GM12891 (cell line): Measurements from ENCODE around the gene ECD. TPM values are rescaled to one million over a fixed set of nuclear protein-coding genes. Genes with fewer than 3 reads are reported as not detected.

Experiments
- DNase-seq: peaks from one replicate; pipeline ENCODE4 v3.0.0; 2011; ENCODE audit warnings: low spot score; ENCODE audit not compliant: insufficient read length
- FAIRE-seq: peaks from 2 replicates; lab custom pipeline; 2011; peaks lifted over from hg19 to GRCh38; lab: Jason Lieb, UNC
- PAX5 ChIP-seq: IDR thresholded peaks from 2 replicates; pipeline ENCODE4 v1.6.1; 2011; ENCODE audit warnings: low read length, moderate library complexity, mild to moderate bottlenecking; ENCODE audit not compliant: insufficient read depth, severe bottlenecking
- POLR2A ChIP-seq: IDR thresholded peaks from 2 replicates; pipeline ENCODE4 v1.6.1; 2011; ENCODE audit warnings: low read depth, low read length, control low read depth
- POLR2AphosphoS5 ChIP-seq: IDR thresholded peaks from 2 replicates; pipeline ENCODE4 v1.6.1; 2011; ENCODE audit warnings: low read depth, low read length, control low read depth
- POU2F2 ChIP-seq: IDR thresholded peaks from 2 replicates; pipeline ENCODE4 v1.6.1; 2011; ENCODE audit warnings: low read depth, mild to moderate bottlenecking, control low read depth, low read length, moderate library complexity
- SPI1 ChIP-seq: IDR thresholded peaks from 2 replicates; pipeline ENCODE4 v1.6.1; 2011; ENCODE audit warnings: low read depth, low read length, control low read depth
- TAF1 ChIP-seq: IDR thresholded peaks from 2 replicates; pipeline ENCODE4 v1.6.1; 2011; ENCODE audit warnings: low read depth, low read length, control low read depth
- polyA plus RNA-seq: library from polyadenylated mRNA; unstranded; fragments of >200 nt; gene quantifications from one replicate; pipeline ENCODE4 v1.2.1, GENCODE V29; 2012; ENCODE audit warnings: low read depth, missing spikeins, inconsistent platforms; ENCODE audit not compliant: missing spikeins

Gene ECD
- polyA plus RNA-seq = 27.2 TPM

DNA sequence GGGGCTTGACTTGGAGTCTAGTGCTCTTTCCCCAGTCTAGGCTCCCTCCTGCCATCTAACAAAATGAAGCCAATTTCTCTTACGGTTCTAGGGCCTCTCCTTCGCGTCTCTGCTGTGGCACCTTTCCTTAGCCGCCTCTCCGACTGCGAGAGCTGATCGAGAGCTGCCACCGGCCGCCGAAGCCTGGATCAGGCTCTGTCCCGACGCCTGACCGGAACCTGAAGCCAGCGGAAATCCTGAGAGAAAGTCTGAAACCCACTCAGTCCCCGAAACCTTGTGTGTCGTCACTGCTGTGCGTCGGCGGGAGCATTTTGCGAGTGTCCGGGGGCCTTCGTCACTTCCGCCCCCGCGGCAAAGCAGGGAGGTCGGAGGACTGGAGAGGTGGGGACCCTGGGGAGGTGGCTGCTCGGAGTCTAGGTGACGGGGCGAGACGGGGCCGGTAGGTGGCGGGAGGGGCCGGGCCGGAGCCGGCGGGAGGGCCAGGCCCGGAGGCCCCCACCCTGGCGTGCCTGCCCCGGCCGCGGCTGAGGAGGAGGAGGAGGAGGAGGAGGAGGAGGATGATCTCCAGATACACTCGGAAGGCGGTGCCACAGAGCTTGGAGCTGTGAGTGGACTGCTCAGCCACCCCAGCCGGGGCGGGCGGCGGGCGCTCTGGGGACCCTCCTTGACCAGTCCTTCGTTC lies at the start of gene ECD, which contains the start of gene FAM149B1:
Gene ECD (minus strand): TSS at position 226 of the 682 bp plus-strand sequence. CDS start 4,071 bp downstream, outside the sequence.
Gene FAM149B1 (plus strand): TSS at position 337 of the 682 bp plus-strand sequence. CDS start 221 bp downstream, at position 558.
- DNase-seq (peak; percentile 78), FAIRE-seq (peak; percentile 98)
- TF ChIP-seq PAX5 (no peak), POU2F2 (peak; percentile 67), TAF1 (peak; percentile 81), POLR2A (peak; percentile 87), POLR2AphosphoS5 (peak; percentile 91), SPI1 (0 out of 2 replicates have a peak, but pooled peaks have one; percentile 38)

DNA sequence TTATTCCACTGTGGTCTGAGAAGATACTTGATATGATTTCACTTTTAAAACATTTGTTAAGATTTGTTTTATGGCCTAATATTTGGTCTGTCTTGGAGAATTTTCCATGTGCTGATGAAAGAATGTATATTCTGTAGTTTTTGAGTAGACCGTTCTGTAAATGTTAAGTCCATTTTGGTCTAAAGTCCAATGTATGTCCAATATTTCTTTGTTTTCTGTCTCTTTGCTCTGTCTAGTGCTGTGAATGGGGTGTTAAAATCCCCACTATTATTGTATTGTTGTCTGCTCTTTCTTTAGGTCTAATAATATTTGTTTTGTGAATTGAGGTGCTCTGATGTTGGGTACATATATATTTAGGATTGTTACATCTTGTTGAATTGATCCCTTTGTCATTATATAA lies 47.9 kb upstream of the ECD start:
- DNase-seq (no peak), FAIRE-seq (no peak)
- TF ChIP-seq TAF1 = no peak
- no peak for TF ChIP-seq PAX5
- TF ChIP-seq SPI1 = no peak
- no peak for TF ChIP-seq POU2F2
- no peak for TF ChIP-seq POLR2AphosphoS5
- no peak for TF ChIP-seq POLR2A

DNA sequence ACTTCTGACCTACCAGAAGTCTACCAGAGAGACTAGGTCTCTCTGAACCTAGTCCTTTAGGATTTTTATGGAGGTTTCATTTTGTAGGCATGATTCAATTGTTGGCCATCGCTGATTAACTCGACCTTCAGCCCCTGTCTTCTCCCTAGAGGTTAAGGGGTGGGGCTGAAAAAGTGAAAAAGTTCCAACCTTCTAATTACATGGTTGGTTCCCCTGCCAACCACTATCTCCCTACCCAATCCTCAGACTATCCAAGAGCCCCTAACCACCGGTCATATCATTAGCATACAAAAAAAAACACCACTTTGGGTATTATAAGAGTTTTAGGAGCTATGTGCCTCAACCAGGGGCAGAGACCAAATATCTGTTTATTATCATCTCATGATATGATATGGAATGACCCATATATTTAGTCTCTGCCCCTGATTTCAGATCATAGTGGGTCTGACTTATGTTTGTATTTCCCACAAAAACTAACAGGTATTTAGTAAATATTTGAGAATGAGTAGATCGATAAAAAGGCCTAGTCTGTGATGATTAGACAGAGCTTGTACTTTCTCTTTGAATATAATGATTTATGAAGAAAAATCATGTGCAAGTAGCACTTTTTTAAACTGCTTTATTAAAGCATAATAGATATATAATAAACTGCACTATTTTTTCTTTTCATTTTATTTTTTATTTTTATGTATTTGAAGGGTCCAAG lies 43.5 kb upstream of the ECD start:
- DNase-seq (no peak), FAIRE-seq (no peak)
- no peak for TF ChIP-seq POU2F2
- no peak for TF ChIP-seq POLR2A
- TF ChIP-seq SPI1 = no peak
- no peak for TF ChIP-seq PAX5
- no peak for TF ChIP-seq TAF1
- TF ChIP-seq POLR2AphosphoS5 = no peak

DNA sequence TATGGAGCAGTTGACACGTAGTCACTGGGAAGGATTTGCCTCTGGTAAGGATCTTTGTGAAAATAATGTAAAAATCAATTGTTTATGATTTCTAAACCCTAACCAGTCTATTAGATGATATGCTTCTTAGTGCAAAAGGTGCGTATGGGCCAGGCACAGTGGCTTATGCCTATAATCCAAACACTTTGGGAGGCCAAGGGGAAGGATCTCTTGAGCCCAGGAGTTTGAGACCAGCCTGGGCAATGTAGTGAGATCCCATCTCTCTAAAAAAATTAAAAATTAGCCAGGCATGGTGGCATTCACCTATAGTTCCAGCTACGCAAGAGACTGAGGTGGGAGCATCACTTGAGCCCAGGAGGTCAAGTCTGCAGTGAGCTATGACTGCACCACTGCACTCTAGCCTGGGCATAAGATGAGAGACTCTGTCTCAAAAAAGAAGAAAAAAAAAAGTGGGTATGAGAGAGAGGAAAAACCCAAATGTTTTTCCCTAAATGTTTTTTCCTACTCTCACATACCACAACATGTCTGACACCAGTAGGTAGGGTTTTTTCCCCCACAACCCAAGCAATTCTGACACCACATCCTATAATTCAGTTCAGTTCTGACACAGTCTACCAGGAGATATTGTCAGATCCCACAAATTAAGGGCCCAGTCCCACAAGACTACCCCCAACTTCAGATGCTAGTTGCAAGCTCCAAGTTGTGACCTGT lies 42.7 kb upstream of the ECD start:
- no peak for FAIRE-seq
- DNase-seq = no peak
- TF ChIP-seq PAX5 (no peak), POLR2A (no peak), POU2F2 (no peak), TAF1 (no peak), POLR2AphosphoS5 (no peak), SPI1 (no peak)

DNA sequence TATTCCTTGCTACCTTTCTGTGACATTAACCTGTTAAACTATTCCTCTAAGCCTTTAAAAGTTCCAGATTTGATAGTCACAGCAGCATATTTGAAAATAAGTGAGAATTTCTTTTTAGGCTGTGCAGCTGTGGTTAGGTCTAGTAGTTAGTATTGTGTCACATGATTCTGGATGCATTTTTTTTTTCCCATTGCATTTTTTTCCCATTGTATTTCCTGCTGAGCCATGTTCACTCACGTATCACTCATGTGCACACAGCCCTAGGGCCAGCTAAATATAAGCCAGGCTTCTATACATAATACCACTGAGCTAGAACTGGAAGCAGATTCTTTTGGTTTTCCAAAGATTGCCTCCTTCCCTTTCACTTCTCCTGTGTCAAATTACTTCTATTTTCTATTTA lies 41.9 kb upstream of the ECD start:
- no peak for FAIRE-seq
- no peak for DNase-seq
- no peak for TF ChIP-seq PAX5
- TF ChIP-seq POLR2A = no peak
- no peak for TF ChIP-seq SPI1
- no peak for TF ChIP-seq POLR2AphosphoS5
- no peak for TF ChIP-seq TAF1
- TF ChIP-seq POU2F2 = no peak

DNA sequence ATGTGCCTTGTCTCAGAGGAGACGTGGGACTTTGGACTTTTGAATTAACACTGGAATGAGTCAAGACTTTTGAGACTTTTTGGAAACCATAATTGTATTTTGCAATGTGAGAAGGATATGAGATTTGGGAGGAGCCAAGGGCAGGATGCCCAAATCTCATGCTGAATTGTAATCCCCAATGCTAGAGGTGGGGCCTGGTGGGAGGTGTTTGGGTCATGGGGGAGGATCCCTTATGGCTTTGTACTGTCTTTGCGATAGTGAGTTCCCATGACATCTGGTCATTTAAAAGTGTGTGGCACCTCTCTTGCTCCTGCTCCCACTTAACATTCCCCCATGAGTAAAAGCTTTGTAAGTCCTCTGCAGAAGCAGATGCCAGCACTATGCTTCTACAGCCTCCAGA lies 40.1 kb upstream of the ECD start:
- TF ChIP-seq POLR2A (no peak), POU2F2 (no peak), PAX5 (no peak), SPI1 (no peak), TAF1 (no peak), POLR2AphosphoS5 (no peak)
- FAIRE-seq = no peak
- DNase-seq = no peak

DNA sequence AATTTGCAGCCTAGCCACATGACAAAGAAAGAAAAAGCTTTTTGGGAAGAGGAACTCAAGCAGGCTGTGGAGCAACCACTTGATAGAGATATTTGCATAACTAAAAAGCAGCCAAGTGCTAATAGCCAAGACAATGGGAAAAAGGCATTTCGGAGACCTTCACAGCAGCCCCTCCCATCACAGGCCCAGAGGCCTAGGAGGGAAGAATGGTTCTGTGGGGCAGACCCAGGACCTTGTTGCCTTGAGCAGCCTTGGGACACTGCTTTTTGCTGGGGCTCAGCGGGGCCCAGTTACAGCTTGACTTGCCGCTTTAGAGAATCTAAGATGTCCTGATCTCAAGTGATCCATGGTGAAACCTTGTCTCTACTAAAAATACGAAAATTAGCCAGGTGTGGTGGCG lies 38.6 kb upstream of the ECD start:
- no peak for TF ChIP-seq POLR2AphosphoS5
- TF ChIP-seq SPI1 = no peak
- no peak for TF ChIP-seq TAF1
- FAIRE-seq (no peak), DNase-seq (no peak)

DNA sequence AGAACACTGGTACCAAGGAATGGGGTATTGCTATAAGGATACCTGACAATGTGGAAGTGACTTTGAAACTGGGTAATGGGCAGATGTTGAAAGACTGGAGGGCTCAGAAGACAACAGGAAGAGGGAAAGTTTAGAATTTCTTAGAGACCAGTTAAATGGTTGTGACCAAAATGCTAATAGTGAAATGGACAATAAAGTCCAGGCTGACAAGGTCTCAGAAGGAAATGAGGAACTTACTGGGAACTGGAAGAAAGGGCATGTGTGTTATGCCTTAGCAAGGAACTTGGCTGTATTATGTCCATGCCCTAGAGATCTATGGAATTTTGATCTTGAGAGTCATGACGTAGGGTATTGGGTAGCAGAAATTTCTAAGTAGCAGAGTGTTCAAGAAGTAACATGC lies 38.1 kb upstream of the ECD start:
- DNase-seq (no peak), FAIRE-seq (no peak)
- TF ChIP-seq PAX5 (no peak), SPI1 (no peak), POU2F2 (no peak), TAF1 (no peak), POLR2AphosphoS5 (no peak), POLR2A (no peak)

DNA sequence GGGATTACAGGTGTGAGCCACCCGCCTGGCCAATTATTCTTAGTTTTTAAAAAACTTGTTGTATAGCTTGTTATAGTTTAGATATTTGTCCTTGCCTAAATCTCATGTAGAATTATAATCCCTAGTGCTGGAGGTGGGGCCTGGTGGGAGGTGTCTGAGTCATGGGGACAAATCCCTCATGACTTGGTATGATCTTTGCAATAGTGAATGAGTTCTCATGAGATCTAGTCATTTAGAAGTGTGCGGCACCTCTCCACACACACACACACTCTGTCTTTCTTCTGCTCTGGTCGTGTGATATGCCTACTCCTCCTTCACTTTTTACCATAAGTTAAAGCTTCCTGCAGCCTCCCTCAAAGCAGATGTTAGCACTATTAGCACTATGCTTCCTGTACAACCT lies 37.3 kb upstream of the ECD start:
- FAIRE-seq (no peak), DNase-seq (no peak)
- TF ChIP-seq POLR2A (no peak), PAX5 (no peak), TAF1 (no peak), POLR2AphosphoS5 (no peak), SPI1 (no peak), POU2F2 (no peak)
